Germinal center (tissue), 1 donor: ENCODE data around the gene ARF1.

Source experiments
- DNase-seq: peaks from one replicate; pipeline ENCODE4 v3.0.0; 2012; ENCODE audit warnings: mixed read lengths, low spot score

Gene ARF1

GRCh38 chr1:228148196-228148861 lies 65.8 kb downstream of the ARF1 start:
- DNase-seq: no peak
